Skeletal muscle tissue (tissue), 4 donors: ENCODE data around the gene USP3. TPM values are rescaled to one million over a fixed set of nuclear protein-coding genes. Genes with fewer than 3 reads are reported as not detected.

ENCODE experiments used
- H3K27ac ChIP-seq: one replicate; pipeline ENCODE4 v1.7.0; 2013; ENCODE audit warnings: mild to moderate bottlenecking, low read depth, low read length, inconsistent platforms
- H3K27me3 ChIP-seq, 3 donors: one replicate each; pipeline ENCODE4 v1.7.0; 2013; ENCODE audit warnings: low read length in 3 of 3; ENCODE audit not compliant: control insufficient read depth in 3 of 3, insufficient read depth in 3 of 3
- H3K36me3 ChIP-seq, 3 donors: one replicate each; pipeline ENCODE4 v1.7.0; 2013; ENCODE audit warnings: low read length in 3 of 3; ENCODE audit not compliant: control insufficient read depth in 3 of 3, insufficient read depth in 3 of 3
- H3K4me1 ChIP-seq, 3 donors: one replicate each; pipeline ENCODE4 v1.7.0; 2013; ENCODE audit warnings: low read length in 3 of 3, mild to moderate bottlenecking in 3 of 3; ENCODE audit not compliant: control insufficient read depth in 3 of 3, insufficient read depth in 3 of 3
- H3K4me3 ChIP-seq, 3 donors: one replicate each; pipeline ENCODE4 v1.7.0; 2013; ENCODE audit warnings: low read length in 3 of 3
- H3K9ac ChIP-seq, 3 donors: one replicate each; pipeline ENCODE4 v1.7.0; 2013; ENCODE audit warnings: low read length in 3 of 3, mild to moderate bottlenecking in 3 of 3, moderate library complexity in 2 of 3, low read depth in 1 of 3
- H3K9me3 ChIP-seq, 3 donors: one replicate each; pipeline ENCODE4 v1.7.0; 2013; ENCODE audit warnings: low read length in 3 of 3; ENCODE audit not compliant: control insufficient read depth in 3 of 3
- total RNA-seq: library from RNA; depleted of rRNA; stranded (reverse); fragments of >200 nt; gene quantifications from one replicate; pipeline ENCODE4 v1.2.3, GENCODE V29; 2014
- donor health status: Osteomylitis.

Gene USP3
- total RNA-seq, 1 donor from 2014 or later, result 33.4 TPM

DNA sequence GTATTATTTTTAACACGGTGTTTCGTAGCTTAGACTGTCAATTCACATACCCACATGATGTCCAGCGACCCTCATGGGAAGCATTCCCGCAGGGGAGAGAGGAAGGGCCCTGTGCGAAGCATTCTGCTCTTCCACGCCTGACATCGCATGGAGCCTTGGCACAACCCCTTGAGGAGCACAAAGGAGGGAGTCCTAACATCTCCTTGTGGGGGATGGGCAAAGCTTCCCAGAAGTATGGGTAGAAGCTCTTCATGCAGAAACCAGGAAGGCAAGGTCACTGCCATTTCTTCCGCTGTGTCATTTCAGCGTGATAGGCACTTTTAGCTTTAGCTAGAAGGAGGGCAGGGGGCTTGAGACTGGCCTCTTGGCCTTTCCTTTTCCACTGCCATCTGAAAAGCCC lies 28.7 kb upstream of the USP3 start:
- H3K27me3 ChIP-seq, result no peaks in the 10 kb centered on the region
- H3K9ac ChIP-seq, result no peak overlapping the region

GRCh38 chr15:63476229-63476632 lies 28.2 kb upstream of the USP3 start:
- Histone ChIP-seq H3K36me3 (no peaks in the 10 kb centered on the region), H3K9me3 (no peaks in the 10 kb centered on the region), H3K27me3 (no peaks in the 10 kb centered on the region), H3K4me3 (no peak overlapping the region), H3K4me1 (peaks cover 0 to 8% (median 2%) of the 10 kb centered on the region in 3 donors), H3K9ac (no peak overlapping the region), H3K27ac (no peak overlapping the region)

More for the DNA sequence above, 28.7 kb upstream of the USP3 start:
- Histone ChIP-seq H3K4me3 (no peak overlapping the region), H3K36me3 (no peaks in the 10 kb centered on the region), H3K4me1 (peaks cover 0 to 8% (median 2%) of the 10 kb centered on the region in 3 donors), H3K9me3 (no peaks in the 10 kb centered on the region), H3K27ac (no peak overlapping the region)

DNA sequence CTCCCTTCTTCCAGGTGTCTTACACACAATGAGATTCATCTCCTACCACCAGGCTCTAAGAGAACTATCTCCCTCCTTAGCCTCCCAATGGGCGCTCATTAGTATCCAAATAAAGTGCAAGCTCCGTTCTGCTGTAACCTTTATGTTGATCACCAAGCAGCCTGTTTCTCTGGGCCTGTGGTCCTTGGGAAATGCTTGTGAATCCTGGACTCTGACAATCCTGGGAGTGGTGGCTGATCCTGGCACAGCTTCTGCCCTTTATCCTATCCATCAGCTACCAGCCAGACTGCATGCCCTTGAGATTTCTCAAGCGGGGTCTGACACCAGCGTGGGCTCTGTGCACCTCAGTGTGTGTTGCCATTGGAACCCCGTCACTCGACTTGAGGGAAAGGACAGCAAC lies 26.1 kb upstream of the USP3 start:
- H3K4me1 ChIP-seq, result peaks cover 0 to 8% (median 2%) of the 10 kb centered on the region in 3 donors
- no peaks in the 10 kb centered on the region for H3K9me3 ChIP-seq
- no peaks in the 10 kb centered on the region for H3K27me3 ChIP-seq
- H3K36me3 ChIP-seq, result no peaks in the 10 kb centered on the region
- no peak overlapping the region for H3K4me3 ChIP-seq
- no peak overlapping the region for H3K27ac ChIP-seq
- no peak overlapping the region for H3K9ac ChIP-seq

DNA sequence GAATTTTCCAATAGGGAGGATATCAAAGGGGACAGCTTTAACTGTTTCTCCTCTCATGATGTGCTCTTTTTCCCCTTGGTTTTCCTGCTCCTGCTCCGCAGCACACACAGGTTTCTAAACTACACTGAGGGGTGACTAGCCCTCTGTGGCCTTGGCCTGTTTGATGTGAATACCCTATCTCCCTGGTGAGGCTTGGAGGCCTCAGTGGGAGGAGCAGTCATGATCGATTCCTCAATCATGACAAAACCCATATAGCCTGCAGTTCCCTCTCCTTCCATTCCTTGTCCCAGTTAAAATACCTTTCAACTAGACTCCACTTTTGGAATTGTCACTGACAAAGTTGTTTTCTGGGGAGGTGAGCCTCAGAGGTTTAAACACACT lies 24.0 kb upstream of the USP3 start:
- H3K27ac ChIP-seq, result no peak overlapping the region
- no peak overlapping the region for H3K9ac ChIP-seq
- peaks cover 0 to 3% (median 2%) of the 10 kb centered on the region in 3 donors for H3K4me1 ChIP-seq
- no peaks in the 10 kb centered on the region for H3K9me3 ChIP-seq
- H3K4me3 ChIP-seq, result no peak overlapping the region
- H3K36me3 ChIP-seq, result no peaks in the 10 kb centered on the region
- no peaks in the 10 kb centered on the region for H3K27me3 ChIP-seq

DNA sequence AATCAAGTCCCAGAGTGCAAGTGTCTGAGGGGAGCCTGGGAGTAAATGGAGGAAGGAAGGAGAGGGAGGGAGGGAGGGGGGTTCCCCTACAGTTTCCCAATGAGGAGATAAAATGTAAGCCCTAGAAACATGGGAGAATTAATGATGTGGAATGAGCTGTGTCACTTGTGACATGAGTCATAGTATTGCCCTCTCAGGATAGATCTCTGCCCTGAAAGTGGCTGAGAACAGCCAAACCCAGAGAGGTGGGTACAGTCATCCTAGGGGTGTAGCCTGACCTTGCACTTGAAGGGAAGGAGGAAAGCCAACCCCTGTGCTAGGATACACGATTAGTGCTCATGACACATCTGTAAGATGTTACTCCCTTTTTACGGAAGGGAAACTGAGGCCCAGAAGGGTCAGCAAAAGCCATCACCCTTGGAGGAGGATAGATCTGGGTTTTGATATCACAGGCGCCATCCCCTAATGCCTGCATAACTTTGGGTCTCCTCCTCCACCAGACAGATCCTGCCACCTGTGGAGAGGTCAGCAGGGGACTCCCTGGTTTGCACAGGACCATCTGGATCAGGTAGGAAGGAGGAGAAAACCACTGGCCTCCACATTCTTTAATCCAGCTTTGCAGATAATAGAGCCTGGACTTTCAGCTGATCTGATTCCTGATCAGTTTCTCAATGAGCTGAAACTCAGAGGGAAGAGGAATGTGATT lies 23.1 kb upstream of the USP3 start:
- Histone ChIP-seq H3K27ac (no peak overlapping the region), H3K4me1 (peaks cover 0 to 3% (median 0%) of the 10 kb centered on the region in 3 donors), H3K9me3 (no peaks in the 10 kb centered on the region), H3K9ac (no peak overlapping the region), H3K27me3 (no peaks in the 10 kb centered on the region), H3K4me3 (no peak overlapping the region), H3K36me3 (no peaks in the 10 kb centered on the region)

DNA sequence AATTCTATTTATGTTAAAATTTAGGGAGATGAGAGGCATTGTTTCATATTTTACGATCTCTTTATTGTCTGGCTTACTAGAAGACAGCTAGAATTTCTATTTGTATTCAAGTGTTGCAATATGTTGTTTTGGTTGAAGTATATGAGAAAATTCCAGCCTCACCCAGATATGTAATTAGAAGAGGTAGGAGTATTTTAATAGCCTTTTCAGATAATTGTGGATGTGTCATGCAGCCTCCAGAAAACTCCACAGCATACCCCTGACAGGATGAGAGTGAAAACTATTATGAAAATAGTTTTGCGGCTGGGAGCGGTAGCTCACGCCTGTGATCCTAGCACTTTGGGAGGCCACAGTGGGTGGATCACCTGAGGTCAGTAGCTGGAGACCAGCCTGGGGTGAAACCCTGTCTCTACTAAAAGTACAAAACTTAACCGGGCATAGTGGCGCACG lies 21.5 kb upstream of the USP3 start:
- Histone ChIP-seq H3K27me3 (no peaks in the 10 kb centered on the region), H3K36me3 (no peaks in the 10 kb centered on the region), H3K9ac (no peak overlapping the region), H3K27ac (no peak overlapping the region), H3K9me3 (no peaks in the 10 kb centered on the region), H3K4me1 (peaks cover 0 to 3% (median 0%) of the 10 kb centered on the region in 3 donors), H3K4me3 (no peak overlapping the region)

- Histone ChIP-seq H3K27ac (no peak overlapping the region), H3K27me3 (no peaks in the 10 kb centered on the region), H3K4me1 (peaks cover 0 to 3% (median 0%) of the 10 kb centered on the region in 3 donors), H3K36me3 (no peaks in the 10 kb centered on the region), H3K9me3 (no peaks in the 10 kb centered on the region), H3K9ac (no peak overlapping the region), H3K4me3 (no peak overlapping the region)
Observed at GRCh38 chr15:63483521-63484371, 20.6 kb upstream of the USP3 start.

DNA sequence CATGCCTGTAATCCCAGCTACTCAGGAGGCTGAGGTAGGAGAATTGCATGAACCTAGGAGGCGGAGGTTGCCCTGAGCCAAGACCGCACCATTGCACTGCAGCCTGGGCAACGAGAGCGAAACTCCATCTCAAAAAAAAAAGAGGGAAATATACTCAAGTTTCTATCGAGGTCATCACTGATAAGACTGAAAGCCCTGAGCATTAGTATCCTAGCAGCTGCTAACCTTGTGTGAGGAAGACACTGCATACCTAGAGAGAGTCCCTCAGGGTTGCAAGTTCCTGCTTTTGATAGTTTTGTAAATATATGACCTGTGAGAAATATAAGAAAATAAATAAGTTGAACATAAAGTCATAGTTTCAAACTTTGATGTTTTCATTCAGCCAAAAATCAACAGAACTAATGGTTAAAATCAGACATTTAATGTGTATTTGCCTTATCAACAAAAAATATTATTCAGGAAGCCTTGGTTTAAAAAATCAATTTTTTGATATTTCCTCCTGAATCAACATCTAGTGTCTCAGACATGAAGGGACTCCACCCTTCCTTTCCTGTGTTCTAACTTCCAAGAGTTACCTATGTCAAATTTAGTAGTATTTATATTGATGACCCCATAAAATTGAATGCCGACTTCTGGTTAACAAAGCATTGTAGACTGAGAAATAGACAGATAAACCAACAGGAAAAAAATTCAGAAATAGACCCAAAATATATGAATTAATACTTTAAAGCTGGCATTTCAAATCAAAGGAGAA lies 19.8 kb upstream of the USP3 start:
- H3K9ac ChIP-seq, result no peak overlapping the region
- H3K36me3 ChIP-seq, result no peaks in the 10 kb centered on the region
- no peak overlapping the region for H3K27ac ChIP-seq
- no peak overlapping the region for H3K4me3 ChIP-seq
- H3K9me3 ChIP-seq, result no peaks in the 10 kb centered on the region
- H3K27me3 ChIP-seq, result no peaks in the 10 kb centered on the region
- H3K4me1 ChIP-seq, result no peaks in the 10 kb centered on the region

- H3K27me3 ChIP-seq, result no peaks in the 10 kb centered on the region
- H3K27ac ChIP-seq, result no peak overlapping the region
- H3K9ac ChIP-seq, result no peak overlapping the region
- no peaks in the 10 kb centered on the region for H3K4me1 ChIP-seq
- no peaks in the 10 kb centered on the region for H3K9me3 ChIP-seq
- no peaks in the 10 kb centered on the region for H3K36me3 ChIP-seq
- no peak overlapping the region for H3K4me3 ChIP-seq
Observed at GRCh38 chr15:63487076-63487757, 17.2 kb upstream of the USP3 start.
